GM12874 (cell line): Measurements from ENCODE around the gene LNX2.

Experiments used
- CTCF ChIP-seq: IDR thresholded peaks from 2 replicates; pipeline ENCODE4 v1.5.1; 2011; ENCODE audit warnings: low read depth, mild to moderate bottlenecking, control low read depth, low read length, moderate library complexity; ENCODE audit not compliant: insufficient read depth

Gene LNX2

DNA sequence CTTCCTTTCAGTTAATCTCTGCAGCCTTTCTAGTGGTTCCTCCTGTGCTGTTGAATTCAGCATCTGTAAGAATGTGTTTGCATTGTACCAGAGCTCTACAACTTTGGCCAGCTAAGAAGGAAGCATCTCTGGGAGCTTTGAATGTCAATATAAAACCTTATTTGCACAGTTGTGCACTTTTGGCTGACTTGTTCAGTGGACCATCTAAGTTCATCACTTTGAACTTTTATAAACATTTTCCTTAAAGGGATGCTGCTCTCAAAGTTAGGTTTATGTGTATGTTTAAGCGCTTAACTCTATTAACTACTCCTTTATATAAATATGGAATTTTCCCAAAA, 16.9 kb upstream of the LNX2 start:
- TF ChIP-seq CTCF: no peak

DNA sequence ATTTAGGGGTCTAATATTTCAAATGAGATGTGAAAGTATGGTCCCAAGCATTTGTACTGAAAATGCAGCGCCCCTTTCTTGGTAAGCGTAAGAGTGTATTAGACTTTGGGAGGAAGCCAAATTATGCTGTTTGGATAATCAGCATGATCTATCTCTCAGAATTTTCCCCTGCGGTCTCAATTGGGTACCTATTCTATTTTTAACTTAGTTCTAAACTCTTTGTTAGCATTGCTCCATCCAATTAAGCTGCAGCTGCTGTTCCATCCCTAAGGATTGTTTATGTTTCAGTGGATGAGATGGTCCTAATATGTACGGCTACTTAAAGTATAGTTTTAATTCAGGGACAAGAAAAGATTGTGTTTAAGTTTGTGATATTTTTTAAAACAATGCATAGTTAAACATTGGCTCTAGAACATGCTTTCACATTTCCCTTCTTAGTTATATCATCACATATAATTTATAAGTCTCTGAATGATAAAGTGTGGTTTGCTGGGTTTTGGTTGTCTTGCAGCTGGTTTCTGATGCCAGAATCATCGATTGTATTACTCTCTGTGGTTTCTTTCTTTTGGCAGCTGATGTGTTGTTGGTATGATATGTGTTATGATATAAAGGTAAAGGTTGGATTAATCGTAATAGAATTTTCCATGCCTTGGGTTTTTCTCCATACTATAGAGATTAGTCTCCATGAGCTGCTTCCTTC, 16.4 kb upstream of the LNX2 start:
- TF ChIP-seq CTCF: no peak

- TF ChIP-seq CTCF: no peak
These were observed 14.9 kb upstream of the LNX2 start for GRCh38 chr13:27635266-27635665.

GRCh38 chr13:27634791-27635190, 14.5 kb upstream of the LNX2 start:
- no peak for TF ChIP-seq CTCF

DNA sequence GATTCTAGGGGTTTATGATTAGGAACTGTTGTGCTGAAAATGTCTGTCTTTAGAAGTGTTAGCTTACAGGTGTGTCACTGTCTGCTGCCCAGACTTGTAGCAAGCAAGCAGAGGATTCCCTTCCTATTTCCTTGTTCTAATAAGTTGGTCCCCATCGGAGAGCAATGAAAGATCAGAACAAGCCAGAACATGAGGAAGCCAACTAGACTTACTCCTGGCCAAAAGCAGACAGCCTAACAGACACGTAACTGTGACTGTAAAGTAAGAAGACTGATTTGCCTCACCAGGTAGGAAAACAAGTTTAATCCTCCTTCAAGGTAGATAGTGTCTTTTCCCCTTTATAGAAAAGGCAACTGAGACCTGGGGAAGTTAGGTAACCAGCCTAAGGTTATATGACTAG, 13.9 kb upstream of the LNX2 start:
- TF ChIP-seq CTCF: no peak

- TF ChIP-seq CTCF: no peak
These were observed 12.3 kb upstream of the LNX2 start for GRCh38 chr13:27632648-27633047.

DNA sequence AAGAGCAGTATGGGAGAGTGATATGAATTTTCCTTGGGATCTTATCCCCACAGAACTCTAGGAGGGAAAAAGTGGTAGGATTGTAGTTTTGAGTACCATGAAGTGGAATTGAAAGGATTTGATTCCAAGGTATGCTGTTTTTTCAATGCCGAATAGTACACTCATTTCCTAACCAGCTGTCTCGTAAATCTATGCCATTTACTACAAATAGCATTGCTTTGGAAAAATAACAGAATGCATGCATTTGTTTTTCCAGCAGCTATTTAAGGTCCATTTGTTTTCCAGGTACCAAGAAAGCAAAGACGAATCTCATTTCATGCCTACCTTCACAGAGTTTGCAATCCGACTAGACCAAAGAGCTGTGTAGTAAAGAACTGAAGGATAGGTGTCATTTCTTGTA, 11.9 kb upstream of the LNX2 start:
- no peak for TF ChIP-seq CTCF
